GM18505 (cell line): ENCODE results near the gene TRAF3IP3.
"Not testable (repeated sequence)": the region's sequence is repeated elsewhere in the genome, so short reads cannot be mapped to it uniquely, and the experiment has no call there.

ENCODE experiments used
- ATAC-seq: cut with Tn5 transposase; IDR thresholded peaks from one replicate; pipeline ENCODE4 v1.9.1; 2021; ENCODE audit not compliant: unreplicated experiment
- POLR2A ChIP-seq: IDR thresholded peaks from 4 replicates; pipeline ENCODE4 v1.6.1; 2011; ENCODE audit warnings: borderline replicate concordance; ENCODE audit not compliant: insufficient read depth, insufficient read length; ENCODE audit errors: extremely low read depth

The TRAF3IP3 gene

DNA sequence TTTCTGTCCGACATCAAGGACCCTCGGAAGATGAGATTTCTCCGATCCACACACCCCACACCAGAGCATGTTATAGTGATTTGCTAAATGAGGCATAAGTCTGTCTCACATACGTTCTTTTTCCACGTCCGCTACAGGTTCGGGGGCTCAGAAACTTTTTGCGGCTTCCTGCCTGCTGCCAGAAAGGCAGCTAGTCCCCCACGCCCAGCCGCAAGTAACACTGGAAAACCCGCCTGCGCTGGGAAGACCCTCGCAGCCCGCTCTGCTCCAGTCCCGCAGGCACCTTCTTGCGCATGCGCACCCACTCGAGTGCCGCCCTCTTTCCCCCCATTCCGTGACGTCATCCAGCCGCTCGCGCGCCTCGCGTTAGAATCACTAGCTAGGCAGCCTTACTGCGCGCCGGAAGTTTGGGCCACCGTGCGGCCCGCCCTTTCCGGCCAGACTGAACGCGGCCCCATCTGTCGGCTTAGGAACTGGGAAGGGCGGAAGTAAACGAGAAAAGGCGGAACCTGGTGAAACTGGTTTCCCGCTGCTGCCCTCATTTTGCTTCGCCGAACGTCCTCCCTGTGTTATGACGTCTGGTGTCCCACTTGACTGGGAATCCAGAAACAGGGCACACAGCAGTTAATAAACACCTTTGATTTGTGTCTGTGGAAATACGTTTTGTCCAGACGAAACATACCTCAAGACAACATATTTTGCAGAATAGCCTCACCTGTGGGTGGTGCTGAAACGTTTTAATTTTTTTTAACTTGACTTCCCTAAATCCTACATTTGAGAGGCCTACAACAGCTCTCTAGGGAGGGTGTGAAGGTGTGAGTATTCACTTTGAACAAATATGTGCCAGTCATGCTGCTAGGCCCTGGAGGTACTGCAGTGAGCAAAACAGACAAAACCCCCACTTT, 28.7 kb downstream of the TRAF3IP3 start, which contains the start of gene C1orf74:
TSS of gene C1orf74 (minus strand) at position 295 of the 905 bp plus-strand sequence. CDS start 925 bp downstream, outside the sequence.
- peak; percentile 98 for ATAC-seq
- peak; percentile 95 for TF ChIP-seq POLR2A

DNA sequence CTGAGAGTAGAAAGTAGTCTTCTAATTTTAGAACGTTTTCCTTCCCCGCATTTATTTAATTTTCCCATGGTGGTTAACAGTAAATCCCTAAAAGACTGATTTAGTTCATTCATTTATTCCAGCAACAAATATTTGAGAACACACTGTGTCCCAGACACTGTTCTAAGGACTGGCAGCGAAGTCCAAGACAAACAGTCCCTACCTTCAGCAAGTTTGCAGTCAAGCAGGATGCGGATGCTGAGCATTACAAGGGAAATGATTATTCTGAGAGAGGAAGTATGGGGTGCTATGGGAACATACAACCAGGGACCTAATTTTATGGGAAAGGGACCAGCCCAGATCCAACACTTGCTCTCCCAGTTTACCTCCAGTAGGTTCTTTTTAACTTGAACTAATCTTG, 29.7 kb downstream of the TRAF3IP3 start:
- TF ChIP-seq POLR2A: no peak
- ATAC-seq: no peak

DNA sequence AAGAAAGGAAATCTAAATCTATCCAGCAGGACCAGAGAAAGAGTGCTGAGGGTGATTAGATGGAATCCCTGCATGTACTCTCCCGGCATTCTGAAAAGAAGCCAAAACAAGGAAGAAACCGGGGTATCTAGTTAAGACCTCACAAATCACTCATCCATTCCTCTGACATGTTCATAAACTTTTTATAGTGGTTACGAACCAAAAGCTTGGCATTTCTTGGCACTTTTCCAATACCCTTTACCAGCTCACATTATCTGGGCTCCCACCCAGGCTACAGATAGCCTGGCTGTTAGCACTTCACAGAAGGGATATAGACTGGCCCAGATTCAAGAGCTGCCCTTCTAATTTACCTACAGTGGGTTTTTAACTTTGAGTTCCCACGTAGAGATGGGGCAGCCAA, 30.3 kb downstream of the TRAF3IP3 start:
- no peak for TF ChIP-seq POLR2A
- no peak for ATAC-seq

DNA sequence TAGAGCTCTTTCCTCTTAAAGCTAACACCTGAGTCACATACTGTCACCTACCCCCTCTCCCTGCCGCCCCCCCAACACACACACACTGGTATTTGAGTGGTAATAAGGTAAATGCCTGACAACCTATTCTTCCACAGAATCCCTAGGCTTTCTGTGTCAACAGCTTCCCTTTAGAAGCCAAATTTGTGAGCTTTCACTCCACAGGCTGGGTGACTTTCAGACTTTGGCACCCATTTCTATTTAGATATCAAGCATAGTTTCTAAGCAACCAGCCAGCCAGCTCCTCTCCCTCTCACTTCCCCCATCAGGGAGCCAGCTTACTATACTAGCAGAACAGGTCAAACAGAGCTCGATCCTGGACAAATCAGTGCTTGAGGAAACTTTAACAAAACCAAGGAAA, 31.7 kb downstream of the TRAF3IP3 start:
- no peak for TF ChIP-seq POLR2A
- no peak for ATAC-seq

DNA sequence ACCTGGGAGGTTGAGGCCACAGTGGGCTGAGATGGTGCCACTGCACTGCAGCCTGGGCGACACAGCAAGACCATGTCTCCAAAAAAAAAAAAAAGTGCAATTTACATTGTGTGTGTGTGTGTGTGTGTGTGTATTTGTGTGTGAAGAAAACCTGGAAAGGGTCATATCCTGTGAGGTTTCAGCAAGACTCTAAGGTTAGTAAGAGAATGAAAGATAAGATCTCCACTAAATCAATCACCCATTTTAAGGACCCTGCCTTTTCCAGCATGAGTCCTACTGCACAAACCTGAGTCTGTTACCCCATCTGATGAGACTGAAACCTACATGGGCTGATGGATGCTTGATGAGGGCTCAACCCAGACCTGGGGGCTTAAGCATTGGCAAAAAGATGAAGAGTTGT, 33.4 kb downstream of the TRAF3IP3 start:
- ATAC-seq: no peak
- TF ChIP-seq POLR2A: no peak

DNA sequence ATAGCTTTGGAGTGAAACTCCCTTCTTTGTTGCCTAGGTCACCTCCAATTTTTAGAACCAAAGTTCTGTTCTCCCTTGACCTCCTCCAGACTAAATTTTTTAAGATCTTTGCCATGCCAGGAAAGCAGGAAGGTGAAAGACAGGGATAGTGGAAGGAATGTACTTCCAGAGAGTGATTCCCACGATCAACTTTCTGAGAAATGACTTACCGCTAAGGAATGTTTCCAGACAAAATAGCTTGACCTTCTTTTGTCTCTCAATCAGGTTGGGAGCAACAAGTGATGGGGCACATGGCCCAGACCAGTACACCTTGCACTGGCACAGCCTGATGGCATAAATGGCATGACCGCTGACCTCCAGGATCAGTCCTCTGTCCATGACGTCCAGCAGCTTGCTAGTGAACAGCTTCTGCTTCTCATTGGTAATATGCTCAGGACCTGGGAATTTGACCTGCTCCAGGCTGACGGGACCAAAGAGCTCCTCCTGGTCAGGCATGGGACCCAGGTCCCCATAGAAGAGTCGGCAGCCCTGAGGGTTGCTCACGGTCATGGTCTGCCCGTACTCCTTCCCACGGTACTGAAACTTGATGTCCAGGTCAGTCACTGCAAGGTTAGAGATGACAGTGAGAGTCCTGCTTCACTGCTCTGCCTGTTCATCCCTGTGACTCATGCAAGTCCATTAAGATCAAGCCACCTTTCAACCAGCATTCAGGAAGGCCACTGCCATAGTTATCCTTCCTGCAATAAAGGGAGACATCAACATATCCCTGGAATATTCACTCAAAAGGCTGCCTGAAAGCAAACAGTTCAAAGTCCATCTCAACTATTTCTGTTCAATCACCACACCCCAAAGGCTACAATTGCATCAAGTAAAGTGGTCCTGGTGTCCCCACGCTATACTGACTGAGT, 34.7 kb downstream of the TRAF3IP3 start:
- ATAC-seq: no peak
- no peak for TF ChIP-seq POLR2A

DNA sequence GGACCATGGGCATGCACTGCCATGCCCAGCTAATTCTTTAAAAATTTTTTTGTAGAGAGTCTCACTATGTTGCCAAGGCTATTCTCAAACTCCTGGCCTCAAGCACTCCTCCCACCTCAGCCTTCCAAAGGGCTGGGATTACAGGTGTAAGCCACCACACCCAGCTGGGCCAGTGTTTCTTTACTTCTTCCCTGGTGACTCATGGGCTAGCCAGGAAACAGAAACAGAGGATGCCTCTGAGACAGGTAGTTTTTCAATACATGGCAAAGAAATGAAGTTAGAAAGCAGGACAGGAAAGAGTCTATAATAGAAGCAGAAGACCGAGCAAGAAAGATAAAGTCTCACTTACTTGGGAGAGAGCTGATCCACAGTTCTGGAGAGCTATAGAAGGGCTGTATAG, 36.1 kb downstream of the TRAF3IP3 start:
- no peak for TF ChIP-seq POLR2A
- ATAC-seq: no peak

DNA sequence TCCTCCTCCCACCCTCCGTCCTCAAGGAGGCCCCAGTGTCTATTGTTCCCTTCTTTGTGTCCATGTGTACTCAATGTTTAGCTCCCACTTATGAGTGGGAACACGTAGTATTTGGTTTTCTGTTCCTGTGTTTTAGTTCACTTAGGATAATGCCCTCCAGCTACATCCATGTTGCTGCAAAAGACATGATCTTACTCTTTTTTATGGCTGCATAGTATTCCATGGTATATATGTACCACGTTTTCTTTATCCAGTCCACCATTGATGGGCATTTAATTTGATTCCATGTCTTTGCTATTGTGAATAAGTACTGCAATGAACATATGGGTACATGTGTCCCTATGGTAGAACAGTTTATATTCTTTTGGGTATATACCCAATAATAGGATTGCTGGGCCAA, 37.9 kb downstream of the TRAF3IP3 start:
- not testable (repeated sequence) for ATAC-seq

DNA sequence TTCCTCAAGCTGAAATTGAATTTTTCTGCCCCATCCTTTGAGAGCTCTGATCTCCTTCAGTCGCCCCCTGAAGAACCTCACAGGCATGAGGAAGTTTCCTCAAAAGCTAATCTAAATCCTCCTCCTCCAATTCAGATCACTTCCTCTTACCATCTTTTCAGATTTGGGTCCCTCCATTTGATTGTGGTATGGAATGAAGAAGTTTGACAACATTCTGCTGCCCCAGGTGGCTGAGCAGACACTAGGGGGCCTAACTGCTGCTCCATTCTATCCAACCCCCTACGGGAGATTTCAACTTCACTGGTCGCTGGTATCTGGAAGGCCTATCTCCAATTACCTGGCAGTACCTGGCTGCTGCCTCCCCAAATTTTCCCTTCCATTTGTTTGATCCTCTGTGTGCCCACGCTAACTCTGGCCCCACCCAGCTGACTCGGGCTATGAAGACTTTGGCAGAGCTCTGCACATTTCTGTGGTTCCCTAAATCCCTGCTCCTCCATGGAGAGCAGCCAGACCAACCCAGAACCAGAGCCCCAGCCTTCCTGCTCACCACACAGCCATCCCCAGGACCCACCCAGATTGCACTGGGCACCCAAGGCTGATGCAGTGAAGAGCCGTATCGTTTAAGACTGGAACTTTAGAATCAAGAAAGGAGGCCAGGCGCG, 42.3 kb downstream of the TRAF3IP3 start:
- TF ChIP-seq POLR2A: no peak
- no peak for ATAC-seq

DNA sequence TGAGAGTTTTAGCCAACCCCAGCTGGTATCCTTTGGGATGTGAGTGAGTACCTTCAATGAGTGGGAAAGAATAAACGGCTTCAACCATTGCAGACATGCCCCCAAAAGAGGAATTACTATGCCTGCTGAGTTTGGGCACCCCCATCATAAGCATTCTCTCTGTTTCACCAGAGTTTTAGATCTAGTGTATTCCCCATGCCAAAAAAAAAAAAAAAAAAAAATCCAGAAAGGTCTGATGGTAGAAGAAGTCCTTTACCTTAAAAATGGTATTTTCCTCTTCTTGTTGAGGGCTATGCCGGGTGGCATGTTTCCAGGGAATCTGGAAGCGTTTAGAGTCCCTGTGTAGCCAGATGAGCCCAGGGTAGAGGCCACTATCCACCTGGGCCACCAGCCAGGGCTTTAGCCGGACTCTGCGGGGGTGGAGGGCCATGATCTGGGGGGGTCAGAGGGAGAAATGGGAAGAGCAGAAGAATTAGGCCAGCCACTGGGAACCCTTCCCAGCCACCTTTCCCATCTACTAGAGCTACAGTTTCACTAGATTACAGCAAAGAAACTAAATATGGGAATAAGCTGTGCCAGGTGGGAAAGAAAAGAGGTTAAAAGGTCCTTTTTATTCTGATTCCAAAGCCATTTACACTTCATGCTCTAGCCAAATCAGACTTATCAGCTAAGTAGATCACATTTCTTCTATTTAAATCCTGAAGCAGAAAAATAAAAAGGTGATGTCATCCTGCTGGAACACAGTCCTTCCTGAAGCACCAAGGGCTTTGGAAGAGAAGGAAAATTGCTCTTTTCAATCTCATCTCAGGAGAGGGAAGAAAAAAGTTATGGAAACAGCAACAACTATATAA, 45.4 kb downstream of the TRAF3IP3 start:
- no peak for ATAC-seq
- no peak for TF ChIP-seq POLR2A

DNA sequence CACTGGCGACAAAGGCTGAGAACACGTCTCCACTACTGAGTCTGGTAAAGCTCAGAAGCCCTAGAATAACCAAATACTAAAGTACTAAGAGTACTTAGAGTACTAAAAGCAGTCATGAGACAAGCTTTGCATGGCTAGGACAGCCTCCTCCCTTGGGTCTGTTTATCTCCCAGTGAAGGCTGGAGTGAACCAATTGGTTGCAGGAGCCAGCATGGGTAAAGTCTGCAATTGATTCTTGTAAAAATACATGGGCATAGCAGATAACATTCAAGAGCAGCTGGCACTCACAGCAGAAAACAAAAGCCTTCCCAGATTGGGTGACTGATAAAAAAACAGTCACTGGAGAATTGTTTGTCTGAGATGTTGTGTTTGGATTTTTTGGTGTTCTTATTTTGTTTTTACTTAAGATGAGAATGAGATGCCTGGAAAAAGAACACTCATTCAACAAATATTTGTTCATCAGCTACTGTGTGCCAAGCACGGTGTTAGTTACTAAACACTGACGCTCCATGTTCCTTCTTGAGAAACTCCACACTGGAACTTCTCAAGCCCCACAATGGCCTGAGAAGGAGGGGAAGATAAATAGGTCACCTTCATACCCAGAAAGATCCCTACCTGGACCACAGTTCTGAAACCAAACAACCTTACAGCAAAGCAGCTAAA, 46.4 kb downstream of the TRAF3IP3 start:
- TF ChIP-seq POLR2A: no peak

DNA sequence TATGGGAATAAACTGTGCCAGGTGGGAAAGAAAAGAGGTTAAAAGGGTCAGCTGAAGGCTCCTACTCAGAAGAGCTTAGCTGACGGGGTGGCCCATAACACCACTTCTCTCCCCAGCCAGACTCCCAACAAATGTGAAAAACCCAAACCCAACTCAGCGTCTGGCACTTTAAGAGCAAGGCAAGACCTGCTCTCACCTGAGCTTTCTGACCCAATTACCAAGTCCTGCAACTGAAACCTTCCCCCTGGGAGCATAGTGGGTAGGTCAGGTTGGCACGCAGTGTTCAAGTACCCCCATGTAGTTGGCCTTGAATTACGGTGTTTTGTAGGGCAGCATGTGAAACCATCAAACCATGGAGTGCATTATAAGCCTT, 46.9 kb downstream of the TRAF3IP3 start:
- TF ChIP-seq POLR2A: no peak
- ATAC-seq: no peak

More for the DNA sequence above, 46.4 kb downstream of the TRAF3IP3 start:
- ATAC-seq: no peak

DNA sequence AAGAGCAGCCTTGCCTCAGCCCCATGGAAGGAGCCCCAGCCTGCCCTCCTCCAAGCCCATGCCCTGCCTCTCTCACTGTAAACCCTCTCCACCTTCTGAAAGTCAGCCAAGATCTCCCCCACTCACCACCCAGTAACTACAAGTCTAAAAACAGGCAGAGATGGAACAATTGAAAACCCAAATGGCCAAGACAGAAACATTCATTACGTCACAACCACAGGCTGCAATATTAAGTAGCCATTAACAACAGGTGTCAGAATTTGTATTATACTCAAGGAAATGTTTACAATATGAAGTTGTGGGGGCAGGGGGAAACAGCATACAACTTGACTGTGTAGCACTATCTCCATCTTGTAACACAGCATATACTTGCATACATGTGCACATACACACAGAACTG, 47.7 kb downstream of the TRAF3IP3 start:
- TF ChIP-seq POLR2A: no peak
- ATAC-seq: no peak

DNA sequence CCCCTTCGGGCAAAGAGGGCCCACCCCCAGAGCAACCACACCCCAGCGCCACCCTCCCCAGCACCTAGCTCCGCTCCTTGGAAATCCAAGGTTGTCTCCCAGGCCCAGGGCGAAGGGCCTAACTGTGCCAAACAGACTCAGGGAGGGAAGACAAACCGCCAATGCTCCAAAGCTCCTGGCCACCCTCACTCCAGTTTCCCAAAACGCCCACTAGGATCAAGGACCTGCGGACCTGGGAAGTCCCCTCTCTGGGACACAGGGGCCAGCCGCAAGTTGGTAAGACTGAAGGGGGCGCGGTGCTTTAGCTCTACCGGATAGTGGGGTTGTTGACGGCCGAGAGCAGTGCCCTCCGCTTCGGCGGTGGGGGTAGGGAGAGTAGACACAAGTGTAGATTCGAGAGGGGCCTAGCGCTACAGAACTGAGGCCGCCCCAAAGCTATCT, 49.5 kb downstream of the TRAF3IP3 start:
- no peak for TF ChIP-seq POLR2A
- ATAC-seq: no peak
